ENCODE data around the gene OTX1. TPM values are rescaled to one million over a fixed set of nuclear protein-coding genes. Genes with fewer than 3 reads are reported as not detected.

OTX1 gene
- total and polyA plus RNA-seq, 2 of the 4 experiments (the other 2 are of a cell fraction) = 0.03 TPM; not detected in 1

DNA sequence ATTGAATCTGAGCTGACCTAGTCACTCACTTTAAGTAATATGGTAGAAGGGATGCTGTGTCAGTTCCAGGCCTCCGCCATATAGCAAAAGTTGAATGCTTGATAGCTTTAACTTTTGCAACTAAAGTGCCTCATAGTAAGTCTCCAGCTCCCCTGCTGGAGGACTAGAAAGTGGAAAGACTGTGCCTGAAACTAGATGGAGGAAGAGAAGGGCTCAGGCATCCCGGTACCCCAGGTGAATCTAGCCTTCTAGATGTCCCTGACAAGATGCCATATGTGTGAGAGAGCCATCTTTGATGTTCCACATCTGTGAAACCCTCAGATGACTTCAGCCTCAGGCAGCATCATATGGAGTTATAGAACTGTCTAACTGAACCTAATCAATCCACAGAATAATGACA, 21.0 kb downstream of the OTX1 start:
- Histone ChIP-seq H4K20me1 (ENCODE audit: insufficient read depth, low read length) (no peaks in the 10 kb centered on the region), H4K91ac (ENCODE audit: insufficient read depth, low read depth, low read length) (no peak overlapping the region), H3K27me3 (ENCODE audit: control insufficient read depth, insufficient read depth, low read length) (peaks cover 19% of the 10 kb centered on the region), H2AK5ac (ENCODE audit: low read depth, low read length) (no peak overlapping the region), H3K36me3 (ENCODE audit: control insufficient read depth, insufficient read depth, low read length) (no peaks in the 10 kb centered on the region), H3K4me2 (ENCODE audit: low read depth, low read length) (no peak overlapping the region), H2BK120ac (ENCODE audit: low read depth, low read length) (no peak overlapping the region), H3K4ac (ENCODE audit: low read depth, low read length) (no peak overlapping the region), H3K27ac (ENCODE audit: insufficient read depth, low read length) (no peak overlapping the region), H3K23ac (ENCODE audit: low read depth, low read length) (no peak overlapping the region), H3K9me1 (ENCODE audit: insufficient read depth, low read length) (no peaks in the 10 kb centered on the region), H2BK15ac (ENCODE audit: low read depth, low read length) (no peak overlapping the region), H4K8ac (ENCODE audit: low read depth in 2 of 2, low read length in 2 of 2) (no peak overlapping the region), H2AK9ac (replicated peaks; ENCODE audit: low read depth, low read length, poor library complexity) (no peak overlapping the region), H3K4me1 (ENCODE audit: control insufficient read depth, insufficient read depth, low read length) (no peaks in the 10 kb centered on the region), H2BK20ac (ENCODE audit: low read depth, low read length) (no peak overlapping the region), H3K9me3 (ENCODE audit: control insufficient read depth, insufficient read depth, low read length) (no peaks in the 10 kb centered on the region), H3K14ac (replicated peaks; ENCODE audit: low read depth, low read length) (no peak overlapping the region), H2BK5ac (ENCODE audit: low read depth, low read length, poor library complexity, severe bottlenecking) (no peak overlapping the region), H3K9ac (ENCODE audit: low read depth, low read length) (no peak overlapping the region), H4K5ac (ENCODE audit: low read depth, low read length) (no peak overlapping the region), H3K4me3 (ENCODE audit: insufficient read depth, low read depth, low read length) (no peak overlapping the region), H2AFZ (replicated peaks; ENCODE audit: low read length, poor library complexity) (no peak overlapping the region), H3K56ac (ENCODE audit: extremely low read depth, insufficient read depth, low read length) (no peak overlapping the region), H3K79me1 (ENCODE audit: low read depth in 1 of 2, low read length in 2 of 2) (no peaks in the 10 kb centered on the region), H3K18ac (ENCODE audit: low read depth, low read length) (no peak overlapping the region)
- ATAC-seq (ENCODE audit: low read depth) (no peak), DNase-seq (no peak)
- intact Hi-C loops (cut with micrococcal nuclease) (no loop called here), in situ Hi-C loops (cut with MboI; ENCODE audit: low sequenced_read_pairs) (no loop called here), dilution Hi-C loops (cut with HindIII; ENCODE audit: low sequenced_read_pairs, unreplicated experiment) (no loop called here)
- TF ChIP-seq BHLHE40 (IDR thresholded peaks at IDR 0.05; ENCODE audit: low read depth, low read length) (no peak), MAZ (IDR thresholded peaks at IDR 0.05; ENCODE audit: borderline replicate concordance, low read depth, low read length) (no peak), RCOR1 (IDR thresholded peaks at IDR 0.05; ENCODE audit: insufficient replicate concordance, low read length) (no peak), RAD21 (IDR thresholded peaks at IDR 0.05; ENCODE audit: low read length) (no peak), MXI1 (IDR thresholded peaks at IDR 0.05; ENCODE audit: borderline replicate concordance, low read depth, low read length) (no peak), CHD1 (IDR thresholded peaks at IDR 0.05; ENCODE audit: low read depth, low read length) (no peak), MAFK (IDR thresholded peaks at IDR 0.05; ENCODE audit: low read depth, low read length) (no peak), NFE2L2 (IDR thresholded peaks at IDR 0.05; ENCODE audit: low read depth, low read length) (no peak), USF2 (IDR thresholded peaks at IDR 0.05; ENCODE audit: low read depth, low read length) (no peak), FOS (IDR thresholded peaks at IDR 0.05; ENCODE audit: low read depth, low read length) (no peak), CEBPB (IDR thresholded peaks at IDR 0.05; ENCODE audit: low read depth, low read length) (no peak), RFX5 (IDR thresholded peaks at IDR 0.05; ENCODE audit: low read depth, low read length) (no peak), POLR2A (IDR thresholded peaks at IDR 0.05; ENCODE audit: low read depth, low read length) (no peak), SMC3 (IDR thresholded peaks at IDR 0.05; ENCODE audit: low read depth, low read length) (no peak)
- TF ChIP-seq, protein P1, sequence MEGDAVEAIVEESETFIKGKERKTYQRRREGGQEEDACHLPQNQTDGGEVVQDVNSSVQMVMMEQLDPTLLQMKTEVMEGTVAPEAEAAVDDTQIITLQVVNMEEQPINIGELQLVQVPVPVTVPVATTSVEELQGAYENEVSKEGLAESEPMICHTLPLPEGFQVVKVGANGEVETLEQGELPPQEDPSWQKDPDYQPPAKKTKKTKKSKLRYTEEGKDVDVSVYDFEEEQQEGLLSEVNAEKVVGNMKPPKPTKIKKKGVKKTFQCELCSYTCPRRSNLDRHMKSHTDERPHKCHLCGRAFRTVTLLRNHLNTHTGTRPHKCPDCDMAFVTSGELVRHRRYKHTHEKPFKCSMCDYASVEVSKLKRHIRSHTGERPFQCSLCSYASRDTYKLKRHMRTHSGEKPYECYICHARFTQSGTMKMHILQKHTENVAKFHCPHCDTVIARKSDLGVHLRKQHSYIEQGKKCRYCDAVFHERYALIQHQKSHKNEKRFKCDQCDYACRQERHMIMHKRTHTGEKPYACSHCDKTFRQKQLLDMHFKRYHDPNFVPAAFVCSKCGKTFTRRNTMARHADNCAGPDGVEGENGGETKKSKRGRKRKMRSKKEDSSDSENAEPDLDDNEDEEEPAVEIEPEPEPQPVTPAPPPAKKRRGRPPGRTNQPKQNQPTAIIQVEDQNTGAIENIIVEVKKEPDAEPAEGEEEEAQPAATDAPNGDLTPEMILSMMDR (conservative IDR thresholded peaks at IDR 0.05; ENCODE audit: low read depth, low read length) = no peak
- ChIA-PET CTCF (no interaction called here), POLR2A (ENCODE audit: unreplicated experiment) (no interaction called here)
- no TSS peak for BruUV-seq (replicated peaks)
- 40% methylated on average over 1 of the region's 2 CpGs; no CpG with 5 or more reads in 1 of the 2 experiments for WGBS, 2 experiments (ENCODE audit: extremely low coverage in 2 of 2, insufficient read length in 1 of 2)

All from IMR-90 (cell line).